Inflammatory macrophage treated with lipopolysaccharide for 1 hour (primary cell): ENCODE results near the gene KLHL15.

ENCODE experiments used
- DNase-seq, 2 donors: peaks; one replicate each; pipeline ENCODE4 v3.0.0-alpha.2; 2020 to 2022

Gene KLHL15

DNA sequence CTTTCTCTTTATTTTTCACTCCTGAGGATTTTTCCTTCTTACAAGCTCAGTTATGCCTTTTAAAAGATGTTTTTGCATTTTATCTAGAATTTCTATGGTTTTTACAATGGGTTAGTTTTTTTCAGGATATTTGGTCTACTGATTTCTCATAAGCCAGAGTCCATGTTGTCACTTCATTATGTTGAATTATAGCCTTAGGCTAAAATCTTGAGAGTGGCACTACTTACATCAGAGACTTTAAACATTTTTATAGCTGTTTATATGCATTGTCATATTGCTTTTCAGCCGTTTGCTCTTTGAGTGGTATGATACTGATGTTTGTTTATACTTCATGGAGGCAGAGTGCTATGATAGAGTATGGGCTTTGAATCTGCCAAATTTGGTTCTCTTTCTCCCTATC, 82.8 kb downstream of the KLHL15 start:
- DNase-seq: no peak

DNA sequence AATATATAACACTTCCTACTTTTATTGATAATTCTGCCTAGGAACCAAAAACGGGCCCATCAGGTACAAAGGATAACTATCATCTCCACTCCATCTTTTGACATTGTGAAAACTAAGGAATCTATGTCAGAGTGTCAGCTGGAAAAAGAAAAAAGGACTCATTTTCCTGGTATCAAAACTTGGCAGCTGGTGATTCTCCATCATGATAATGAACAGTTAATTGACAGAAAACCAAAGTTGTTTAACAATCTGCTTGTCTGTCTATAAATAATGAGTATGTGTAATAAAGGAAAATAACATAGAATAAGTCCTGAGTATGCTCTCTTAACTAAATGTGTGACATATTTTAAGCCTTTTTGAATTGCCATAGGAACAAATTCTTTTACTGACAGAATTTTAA, 87.8 kb downstream of the KLHL15 start:
- DNase-seq: no peak

DNA sequence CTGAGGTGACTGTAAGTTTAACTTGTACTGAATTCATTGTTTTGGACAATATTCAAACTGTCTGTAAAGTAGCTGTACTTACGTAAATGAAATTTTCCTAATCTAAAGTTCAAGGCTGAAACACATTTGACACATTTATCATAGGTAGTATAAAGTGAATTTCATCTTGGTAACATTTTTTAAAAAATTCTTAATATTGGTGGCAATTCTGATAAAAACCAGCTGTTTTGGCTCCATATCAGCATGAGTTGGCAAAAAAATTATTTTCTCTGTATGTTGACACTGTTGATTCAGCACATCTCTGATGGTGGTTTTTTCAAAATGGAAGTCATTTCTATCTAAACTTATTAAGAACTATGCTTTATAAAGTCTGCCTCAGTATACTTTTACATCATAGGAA, 88.3 kb downstream of the KLHL15 start:
- no peak for DNase-seq

DNA sequence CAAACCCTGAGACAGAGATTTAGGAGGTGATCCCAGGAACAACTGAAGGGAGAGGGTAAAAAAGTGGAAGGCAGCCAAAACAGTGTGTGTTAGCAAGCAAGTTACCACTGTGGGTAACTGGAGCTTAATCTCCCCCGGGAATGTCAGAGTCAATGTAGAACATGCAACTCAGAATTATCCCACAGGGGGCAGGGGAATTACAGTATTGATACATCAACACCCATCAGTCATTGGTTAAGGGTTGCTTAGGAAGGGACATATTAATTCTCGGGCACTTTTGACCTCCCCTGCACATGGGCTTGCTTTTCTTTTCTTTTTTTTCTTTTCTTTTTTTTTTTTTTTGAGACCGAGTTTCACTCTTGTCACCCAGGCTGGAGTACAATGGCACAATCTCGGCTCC, 89.9 kb downstream of the KLHL15 start:
- no peak for DNase-seq

DNA sequence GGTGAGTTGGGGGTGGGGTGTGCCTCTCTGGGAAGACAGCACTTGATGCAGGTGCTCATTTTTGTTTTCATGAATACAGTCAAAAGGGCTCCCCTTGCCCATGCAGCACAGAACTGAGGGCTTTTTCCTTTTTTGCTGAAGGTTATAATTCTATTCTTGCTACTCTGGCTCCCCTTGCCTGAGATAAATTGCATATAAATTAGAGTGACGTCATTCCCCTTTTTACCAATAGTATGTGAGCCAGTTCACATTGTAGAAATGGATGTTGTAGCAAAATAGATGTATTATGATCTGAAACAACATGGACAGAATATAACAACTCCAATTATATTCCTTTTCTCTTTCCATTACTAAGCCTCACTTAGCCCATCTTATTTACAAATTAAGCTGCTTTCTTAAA, 90.8 kb downstream of the KLHL15 start:
- DNase-seq: no peak

DNA sequence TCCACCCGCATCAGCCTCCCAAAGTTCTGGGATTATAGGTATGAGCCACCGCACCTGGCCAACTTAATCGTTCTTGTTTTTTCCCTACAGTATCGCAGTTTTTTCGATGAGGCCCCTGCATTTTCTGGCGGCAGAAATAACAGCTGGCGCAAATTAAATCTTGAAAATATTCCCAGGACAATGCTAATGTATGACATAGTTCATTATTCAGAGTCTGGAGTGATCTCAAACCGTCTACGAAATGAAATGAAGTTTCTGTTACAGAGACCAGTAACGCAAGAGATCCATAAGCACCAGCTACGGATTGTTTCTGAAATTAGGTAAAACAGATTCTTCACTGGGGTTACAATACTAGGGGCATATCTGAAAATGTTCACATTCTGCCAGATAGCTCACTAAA, 91.9 kb downstream of the KLHL15 start:
- no peak for DNase-seq
